HG02678 (cell line): Measurements from ENCODE around the gene ENPEP.
"Not testable (repeated sequence)": the region's sequence is repeated elsewhere in the genome, so short reads cannot be mapped to it uniquely, and the experiment has no call there.

ENCODE experiments used
- ATAC-seq: cut with Tn5 transposase; IDR thresholded peaks from one replicate; pipeline ENCODE4 v1.9.1; 2021; ENCODE audit warnings: mild to moderate bottlenecking, moderate library complexity; ENCODE audit not compliant: unreplicated experiment

ENPEP gene

DNA sequence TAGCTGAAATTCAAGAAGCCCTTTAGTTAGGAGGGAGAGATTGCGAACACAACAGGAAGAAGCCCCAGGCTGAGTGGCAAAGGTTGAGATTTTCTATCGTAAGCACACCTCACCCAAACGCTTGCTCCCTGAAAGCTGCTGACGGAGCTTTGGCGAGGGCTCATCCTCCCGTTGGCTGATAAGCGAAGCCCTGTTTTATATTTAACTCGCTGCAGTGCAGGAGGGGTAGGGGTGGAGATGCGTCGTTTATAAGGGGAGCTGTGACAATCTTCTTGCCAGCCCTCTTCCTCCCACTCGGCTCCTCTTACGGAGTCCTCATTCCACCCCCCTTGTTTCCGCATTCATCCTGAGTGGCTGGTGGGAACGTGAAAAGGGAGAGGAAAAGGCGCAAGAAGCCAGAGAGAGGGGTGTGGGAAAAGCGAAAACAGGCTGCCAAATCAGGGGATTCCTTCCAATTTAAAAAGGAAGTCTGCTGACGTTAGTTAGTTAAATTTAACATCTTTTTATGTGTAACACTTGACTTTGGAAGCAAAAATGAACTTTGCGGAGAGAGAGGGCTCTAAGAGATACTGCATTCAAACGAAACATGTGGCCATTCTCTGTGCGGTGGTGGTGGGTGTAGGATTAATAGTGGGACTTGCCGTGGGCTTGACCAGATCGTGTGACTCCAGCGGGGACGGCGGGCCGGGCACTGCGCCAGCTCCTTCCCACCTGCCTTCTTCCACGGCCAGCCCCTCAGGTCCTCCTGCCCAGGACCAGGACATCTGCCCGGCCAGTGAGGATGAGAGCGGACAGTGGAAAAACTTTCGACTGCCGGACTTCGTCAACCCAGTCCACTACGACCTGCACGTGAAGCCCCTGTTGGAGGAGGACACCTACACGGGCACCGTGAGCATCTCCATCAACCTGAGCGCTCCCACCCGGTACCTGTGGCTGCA lies at the start of gene ENPEP:
ENPEP (plus strand) TSS at position 275 of the 938 bp plus-strand sequence; CDS start at position 535, 260 bp downstream.
- no peak for ATAC-seq

DNA sequence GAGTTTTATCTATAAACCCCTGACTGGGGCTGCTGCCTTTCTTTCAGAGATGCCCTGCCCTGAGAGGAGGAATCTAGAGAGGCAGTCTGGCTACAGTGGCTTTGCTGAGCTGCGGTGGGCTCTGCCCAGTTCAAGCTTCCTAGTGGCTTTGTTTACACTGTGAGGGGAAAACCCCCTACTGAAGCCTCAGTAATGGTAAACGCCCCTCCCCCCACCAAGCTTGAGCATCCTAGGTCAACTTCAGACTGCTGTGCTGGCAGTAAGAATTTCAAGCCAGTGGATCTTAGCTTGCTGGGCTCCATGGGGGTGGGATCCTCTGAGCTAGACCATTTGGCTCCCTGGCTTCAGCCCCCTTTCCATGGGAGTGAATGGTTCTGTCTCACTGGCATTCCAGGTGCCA lies 44.1 kb upstream of the ENPEP start:
- not testable (repeated sequence) for ATAC-seq

DNA sequence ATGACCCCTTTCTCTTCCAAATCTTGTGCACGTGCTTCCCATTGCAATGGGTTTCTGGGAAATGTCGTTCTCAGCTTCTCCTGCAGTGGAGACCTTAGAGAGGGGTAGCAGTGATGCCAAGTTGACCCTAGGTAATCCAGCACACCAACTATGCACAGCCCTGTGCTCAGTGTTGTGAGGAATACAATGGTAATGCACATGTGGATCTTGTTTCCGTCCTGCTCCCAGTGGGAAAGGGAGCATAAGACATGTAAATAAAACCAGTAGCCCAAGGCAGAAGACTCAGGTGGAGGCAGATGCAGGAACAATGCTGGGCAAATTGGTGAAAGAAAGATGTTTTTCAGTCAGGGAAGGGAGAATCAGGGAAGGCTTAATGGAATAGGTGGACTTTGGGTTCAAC lies 38.7 kb upstream of the ENPEP start:
- ATAC-seq, result not testable (repeated sequence)

DNA sequence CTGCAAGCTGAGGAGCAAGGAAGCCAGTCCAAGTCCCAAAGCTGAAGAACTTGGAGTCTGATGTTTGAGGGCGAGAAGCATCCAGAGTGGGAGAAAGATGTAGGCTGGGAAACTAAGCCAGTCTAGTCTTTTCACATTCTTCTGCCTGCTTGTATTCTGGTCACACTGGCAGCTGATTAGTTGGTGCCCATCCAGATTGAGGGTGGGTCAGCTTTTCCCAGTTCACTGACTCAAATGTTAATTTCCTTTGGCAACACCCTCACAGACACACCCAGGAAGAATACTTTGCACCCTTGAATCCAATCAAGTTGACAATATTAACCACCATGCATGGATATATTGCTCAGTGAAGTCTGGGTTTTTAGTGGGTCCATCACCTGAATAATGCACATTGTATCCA lies 36.7 kb upstream of the ENPEP start:
- not testable (repeated sequence) for ATAC-seq

DNA sequence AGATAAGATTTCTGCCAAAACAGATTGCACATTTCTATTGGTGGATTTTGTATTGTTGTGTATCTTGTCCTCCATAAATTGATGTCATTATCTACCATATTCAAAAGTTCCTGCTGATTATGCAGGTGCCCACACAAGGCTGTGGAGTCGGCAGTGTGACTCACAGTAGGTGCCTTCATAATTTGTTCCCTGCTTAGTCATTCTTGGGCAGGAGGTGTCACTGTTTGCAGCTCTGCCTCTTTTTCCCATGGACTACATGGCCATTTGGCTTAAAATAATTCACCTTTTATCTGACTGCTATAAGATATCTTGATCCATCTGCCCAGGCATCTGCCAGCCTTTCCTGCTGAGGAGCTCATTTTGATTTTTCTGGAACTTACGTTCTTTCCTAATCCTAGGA lies 33.6 kb upstream of the ENPEP start:
- ATAC-seq, result no peak

DNA sequence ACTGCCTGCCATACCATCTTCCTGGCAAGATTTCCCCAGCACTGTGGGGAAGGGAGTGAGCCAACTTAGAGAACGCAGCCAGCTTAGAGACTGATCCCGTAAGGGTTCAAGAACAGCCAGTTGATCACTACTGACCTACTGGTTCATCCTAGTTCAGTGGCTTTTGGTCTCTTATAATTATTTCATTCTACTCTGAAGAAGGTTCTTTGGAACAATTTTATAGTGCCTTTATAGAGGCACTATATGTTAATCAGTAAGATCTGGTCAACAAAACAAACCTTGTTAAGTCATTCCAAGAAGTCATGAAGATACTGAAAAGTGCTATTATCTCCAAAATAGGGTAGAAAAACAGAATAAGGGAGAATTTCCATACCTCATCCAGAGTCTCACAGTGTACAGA lies 33.2 kb upstream of the ENPEP start:
- no peak for ATAC-seq

GRCh38 chr4:110449947-110450346 lies 26.0 kb upstream of the ENPEP start:
- no peak for ATAC-seq

GRCh38 chr4:110452546-110452945 lies 23.4 kb upstream of the ENPEP start:
- ATAC-seq, result no peak

- ATAC-seq, result no peak
Observed at GRCh38 chr4:110454441-110454840, 21.5 kb upstream of the ENPEP start.

GRCh38 chr4:110458494-110459266 lies 17.3 kb upstream of the ENPEP start:
- no peak for ATAC-seq

GRCh38 chr4:110460074-110460746 lies 15.7 kb upstream of the ENPEP start:
- no peak for ATAC-seq

DNA sequence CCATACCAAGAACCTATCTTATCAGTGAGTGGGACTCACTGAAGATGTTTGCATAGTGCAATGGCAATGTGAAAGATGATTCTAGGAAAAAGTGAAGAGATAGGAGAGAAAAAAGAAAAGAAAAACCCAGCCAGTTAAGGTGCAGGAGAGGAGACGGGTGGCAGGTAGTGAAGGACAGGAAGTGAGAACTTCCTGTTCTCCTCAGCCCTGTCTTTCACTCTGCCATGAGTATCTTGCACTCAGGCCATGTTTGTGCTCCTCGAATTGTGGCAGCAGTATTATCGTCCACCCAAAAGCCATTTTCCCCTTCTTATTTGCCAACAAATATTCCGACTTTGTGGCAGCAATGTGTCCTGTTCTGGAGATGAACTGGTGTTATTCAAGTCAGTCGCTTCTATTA lies 8.6 kb upstream of the ENPEP start:
- no peak for ATAC-seq

- no peak for ATAC-seq
Observed at GRCh38 chr4:110472583-110473329, 3.2 kb upstream of the ENPEP start.

GRCh38 chr4:110474481-110474880 lies 1.5 kb upstream of the ENPEP start:
- ATAC-seq, result no peak

DNA sequence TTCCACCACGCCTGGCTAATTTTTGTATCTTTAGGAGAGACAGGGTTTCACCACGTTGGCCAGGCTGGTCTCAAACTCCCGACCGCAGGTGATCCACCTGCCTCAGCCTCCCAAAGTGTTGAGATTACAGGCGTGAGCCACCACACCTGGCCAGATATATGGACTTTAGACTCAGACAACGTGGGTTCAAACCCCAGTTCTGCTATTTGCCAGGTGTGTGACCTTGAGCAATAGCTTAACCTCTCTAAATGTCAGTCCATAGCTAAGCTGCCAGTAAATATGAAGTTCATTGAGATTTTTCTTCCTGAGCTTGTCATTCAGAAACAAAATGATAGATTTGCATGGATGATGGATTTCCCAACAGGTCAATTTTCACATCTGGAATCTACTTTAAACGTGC lies 875 bp upstream of the ENPEP start:
- not testable (repeated sequence) for ATAC-seq

DNA sequence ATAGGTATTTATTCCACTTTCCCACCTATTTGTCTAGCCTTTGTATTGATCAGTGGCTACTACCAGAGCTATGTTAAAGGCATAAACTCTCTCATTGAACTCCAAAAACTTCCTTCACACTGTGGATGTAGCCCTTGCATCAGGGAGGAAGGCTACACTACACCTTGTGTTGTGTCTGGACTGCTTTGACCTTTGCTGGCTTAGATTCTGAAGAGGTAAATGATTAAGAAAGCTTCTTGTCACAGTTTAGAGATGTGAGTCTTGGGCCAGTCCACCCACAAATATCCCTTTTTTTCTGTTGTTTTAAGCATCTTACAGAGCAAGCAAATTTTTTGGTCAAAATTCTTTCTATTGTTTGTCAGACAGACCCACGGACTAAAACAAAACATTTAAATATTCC lies 1.9 kb downstream of the ENPEP start:
- no peak for ATAC-seq

DNA sequence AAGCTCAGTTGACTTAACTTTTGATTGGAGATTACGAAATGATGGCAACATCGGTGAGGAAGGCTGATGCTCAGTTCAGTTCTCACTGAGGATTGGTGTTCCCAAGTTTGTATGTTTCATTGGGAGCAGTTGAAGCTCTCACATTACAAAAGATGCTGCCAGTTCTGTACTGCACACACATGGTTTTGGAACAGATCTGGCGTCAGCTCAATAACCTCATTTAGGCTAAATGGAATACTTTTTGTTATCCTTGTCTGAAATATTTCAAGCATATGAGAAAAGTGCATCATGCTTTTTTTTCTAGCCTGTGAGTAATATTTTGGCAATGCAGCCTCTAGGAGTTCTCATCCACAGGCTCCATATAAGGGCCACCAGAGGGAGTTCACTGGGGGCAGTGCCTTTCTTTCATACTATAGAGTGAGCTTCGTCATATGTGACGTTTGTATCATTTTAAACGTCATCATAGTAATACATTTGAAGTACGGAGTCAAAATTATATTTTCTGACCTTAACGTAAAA lies 4.1 kb downstream of the ENPEP start:
- ATAC-seq, result no peak

DNA sequence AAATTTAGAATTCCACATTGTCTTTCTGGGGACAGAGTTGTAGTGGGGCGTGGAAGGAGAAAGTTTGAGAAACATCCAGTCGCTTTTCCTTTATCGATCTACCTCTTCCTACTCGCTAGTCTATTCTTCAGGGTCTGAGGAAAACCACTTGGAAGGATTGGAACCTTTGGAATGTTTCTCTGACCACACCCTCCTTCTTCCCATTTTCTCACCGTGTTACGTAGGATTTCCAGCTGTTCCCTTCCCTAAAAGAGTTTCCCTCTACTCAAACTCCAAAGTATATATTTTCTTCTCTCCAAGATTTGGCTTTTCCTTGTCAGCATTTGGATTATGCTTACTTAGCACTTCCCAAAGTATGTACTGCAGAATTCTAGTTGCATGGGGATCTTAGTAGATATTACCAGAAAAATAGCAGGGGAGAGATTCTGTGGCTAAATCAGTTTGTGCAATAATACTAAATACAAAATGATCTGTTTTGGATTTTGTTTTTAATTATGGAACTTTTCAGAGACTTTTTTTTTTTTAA lies 4.9 kb downstream of the ENPEP start:
- no peak for ATAC-seq

DNA sequence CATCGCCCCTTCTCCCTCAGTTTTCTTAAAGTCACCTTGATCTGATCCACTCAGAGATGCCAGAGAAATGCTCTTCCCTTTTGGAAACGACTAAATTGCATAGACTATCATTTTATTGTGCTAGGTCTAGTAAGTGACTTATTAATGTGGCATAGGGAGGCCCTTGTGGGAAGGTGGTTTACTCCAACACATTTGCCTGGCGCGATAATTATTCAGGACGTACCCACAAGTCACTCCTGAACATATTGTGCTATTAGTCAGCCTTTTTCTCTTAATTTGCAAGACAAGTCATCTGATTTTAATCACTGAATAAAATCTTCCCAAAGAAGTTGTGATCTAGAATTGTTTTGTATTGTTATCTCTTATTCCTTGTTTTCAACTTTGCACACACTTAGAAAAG lies 7.6 kb downstream of the ENPEP start:
- no peak for ATAC-seq

GRCh38 chr4:110484029-110484428 lies 8.1 kb downstream of the ENPEP start:
- peak; percentile 100 for ATAC-seq
